CD14-positive monocyte (primary cell): ENCODE measurements around the gene YPEL3. TPM values are rescaled to one million over a fixed set of nuclear protein-coding genes. Genes with fewer than 3 reads are reported as not detected.
A peak's percentile ranks its signal among the peaks of the same experiment; 100 is the strongest.

Experiments
- DNase-seq, 3 donors: peaks; one replicate each; pipeline ENCODE4 v3.0.0-alpha.2; 2011 to 2022
- H2AFZ ChIP-seq: 2 replicates; pipeline ENCODE4 v1.6.0; 2012; ENCODE audit warnings: mild to moderate bottlenecking, low read depth, low read length, inconsistent platforms; ENCODE audit not compliant: insufficient read depth, poor library complexity, severe bottlenecking
- H3K27ac ChIP-seq, 2 donors: 1 replicate in 1 of 2; 2 replicates in 1 of 2; pipeline ENCODE4 v1.5.1; 2012 to 2013; ENCODE audit warnings: low read length in 2 of 2, control low read depth in 1 of 2, inconsistent platforms in 1 of 2, low read depth in 1 of 2, mild to moderate bottlenecking in 1 of 2
- H3K27me3 ChIP-seq, 2 donors: one replicate each; pipeline versions ENCODE4 v1.6.0 to v1.6.1; 2011 to 2013; ENCODE audit warnings: low read length in 2 of 2; ENCODE audit not compliant: control insufficient read depth in 2 of 2, insufficient read depth in 2 of 2
- H3K36me3 ChIP-seq, 2 donors: replicated peaks in 1 of 2; 1 replicate in 1 of 2; 2 replicates in 1 of 2; pipeline versions ENCODE4 v1.5.1 to v1.6.1; 2012 to 2013; ENCODE audit warnings: low read length in 2 of 2, control low read depth in 1 of 2, inconsistent platforms in 1 of 2, mild to moderate bottlenecking in 1 of 2; ENCODE audit not compliant: insufficient read depth in 2 of 2, control insufficient read depth in 1 of 2
- H3K4me1 ChIP-seq, 2 donors: 1 replicate in 1 of 2; 2 replicates in 1 of 2; pipeline versions ENCODE4 v1.5.1 to v1.6.1; 2012 to 2013; ENCODE audit warnings: low read length in 2 of 2, control low read depth in 1 of 2, inconsistent platforms in 1 of 2, mild to moderate bottlenecking in 1 of 2, moderate library complexity in 1 of 2; ENCODE audit not compliant: insufficient read depth in 2 of 2, control insufficient read depth in 1 of 2
- H3K4me2 ChIP-seq: replicated peaks from 2 replicates; pipeline ENCODE3; 2012; ENCODE audit warnings: low read length, moderate library complexity, mild to moderate bottlenecking; ENCODE audit not compliant: poor library complexity, severe bottlenecking; ENCODE audit errors: extremely low read depth
- H3K4me3 ChIP-seq, 3 experiments: fragments of 200-600 bp in 1 of 3; sonication (generic) in 1 of 3; replicated peaks in 1 of 3; 1 replicate in 2 of 3; 2 replicates in 1 of 3; pipeline ENCODE4 v1.5.1; 2011 to 2013; ENCODE audit warnings: low read length in 3 of 3, mild to moderate bottlenecking in 3 of 3, control low read depth in 2 of 3, low read depth in 2 of 3, inconsistent platforms in 1 of 3, moderate library complexity in 1 of 3
- H3K79me2 ChIP-seq: 2 replicates; pipeline ENCODE4 v1.6.0; 2012; ENCODE audit warnings: mild to moderate bottlenecking, control low read depth, inconsistent platforms, low read length, moderate library complexity; ENCODE audit not compliant: insufficient read depth
- H3K9ac ChIP-seq: 2 replicates; pipeline ENCODE4 v1.6.0; 2017; ENCODE audit warnings: low read length, mild to moderate bottlenecking; ENCODE audit not compliant: insufficient read depth, poor library complexity, severe bottlenecking
- H3K9me3 ChIP-seq, 2 donors: replicated peaks in 1 of 2; 1 replicate in 1 of 2; 2 replicates in 1 of 2; pipeline versions ENCODE4 v1.5.1 to v1.6.1; 2012 to 2013; ENCODE audit warnings: low read length in 2 of 2, control low read depth in 1 of 2; ENCODE audit not compliant: control insufficient read depth in 1 of 2, insufficient read depth in 1 of 2
- H4K20me1 ChIP-seq: 2 replicates; pipeline ENCODE4 v1.6.0; 2012; ENCODE audit warnings: mild to moderate bottlenecking, low read length, control low read depth, moderate library complexity; ENCODE audit not compliant: insufficient read depth
- H3K27ac Mint-ChIP-seq, 7 donors: one replicate each; pipeline ENCODE4 v1.8.0; 2020; ENCODE audit warnings: mild to moderate bottlenecking in 7 of 7, mixed read lengths in 7 of 7, moderate library complexity in 6 of 7, inconsistent platforms in 2 of 7
- H3K27me3 Mint-ChIP-seq, 3 donors: one replicate each; pipeline ENCODE4 v1.8.0; 2021 to 2022; ENCODE audit warnings: low read depth in 3 of 3, mild to moderate bottlenecking in 3 of 3, mixed read lengths in 3 of 3, moderate library complexity in 3 of 3, inconsistent platforms in 1 of 3
- H3K36me3 Mint-ChIP-seq, 2 donors: one replicate each; pipeline ENCODE4 v1.8.0; 2020; ENCODE audit warnings: mixed read lengths in 2 of 2, inconsistent platforms in 1 of 2, mild to moderate bottlenecking in 1 of 2
- H3K4me1 Mint-ChIP-seq: one replicate; pipeline ENCODE4 v1.8.0; 2020; ENCODE audit warnings: mild to moderate bottlenecking, mixed read lengths
- H3K4me3 Mint-ChIP-seq, 2 donors: one replicate each; pipeline ENCODE4 v1.8.0; 2020; ENCODE audit warnings: mild to moderate bottlenecking in 2 of 2, mixed read lengths in 2 of 2, moderate library complexity in 1 of 2
- H3K9me3 Mint-ChIP-seq, 7 donors: one replicate each; pipeline ENCODE4 v1.8.0; 2020 to 2022; ENCODE audit warnings: mixed read lengths in 7 of 7, mild to moderate bottlenecking in 6 of 7, moderate library complexity in 6 of 7, inconsistent platforms in 2 of 7
- WGBS: methylation state at CpG from one replicate; pipeline ENCODE4 v1.1.5; 2013; ENCODE audit warnings: missing lambda C conversion rate; ENCODE audit not compliant: insufficient coverage; 5-methylcytosine and 5-hydroxymethylcytosine counted together
- intact Hi-C, 2 donors: fragments of 100-400 bp; cut with micrococcal nuclease; formaldehyde crosslinking; loops; one replicate each; pipeline versions ENCODE4 v1.15.0 to v1.15.1; 2023
- polyA plus RNA-seq, 3 donors: library from polyadenylated mRNA; depleted of rRNA in 1 of 3; unstranded in 2 of 3; stranded (reverse) in 1 of 3; fragments of 300-500 nt in 2 of 3; fragments of >200 nt in 1 of 3; fragmentation: Illumina TruSeq in 2 of 3; gene quantifications; 1 replicate in 2 of 3; 2 replicates in 1 of 3; pipeline ENCODE4 v1.2.3, GENCODE V29; 2012 to 2021
- TF ChIP-seq, protein P1 (sequence below): fragments of 200-600 bp; IDR thresholded peaks from one replicate; pipeline ENCODE4 v1.8.0; 2022; ENCODE audit warnings: antibody characterized with exemption, mild to moderate bottlenecking

Gene YPEL3
- polyA plus RNA-seq, 3 donors = 182 to 283 (median 235) TPM

- Histone ChIP-seq H4K20me1 (peaks cover 6% of the 10 kb centered on the region), H3K27ac (peak overlapping the region; percentile 41 to 87), H3K9ac (no peak overlapping the region), H3K79me2 (peaks cover 12% of the 10 kb centered on the region), H3K4me3 (no peak overlapping the region), H3K9me3 (peaks cover 0 to 4% of the 10 kb centered on the region in 2 donors), H3K4me1 (peaks cover 74 to 96% of the 10 kb centered on the region in 2 donors), H3K4me2 (no peak overlapping the region), H3K27me3 (no peaks in the 10 kb centered on the region), H3K36me3 (peaks cover 21 to 23% of the 10 kb centered on the region in 2 donors), H2AFZ (no peak overlapping the region)
- Mint-ChIP-seq H3K27ac (peak overlapping the region; percentile 85 to 95 (median 89)), H3K27me3 (peaks cover 0 to 6% (median 2%) of the 10 kb centered on the region in 3 donors), H3K36me3 (peaks cover 20 to 37% of the 10 kb centered on the region in 2 donors), H3K4me1 (peaks cover 75% of the 10 kb centered on the region), H3K9me3 (peaks cover 3 to 11% (median 6%) of the 10 kb centered on the region in 7 donors), H3K4me3 (peak overlapping the region in 1 of 2 donors; percentile 24)
- peak in 1 of 3 donors; percentile 3 for DNase-seq
- 92% methylated on average over 19 of the region's 22 CpGs for WGBS
- TF ChIP-seq, protein P1, sequence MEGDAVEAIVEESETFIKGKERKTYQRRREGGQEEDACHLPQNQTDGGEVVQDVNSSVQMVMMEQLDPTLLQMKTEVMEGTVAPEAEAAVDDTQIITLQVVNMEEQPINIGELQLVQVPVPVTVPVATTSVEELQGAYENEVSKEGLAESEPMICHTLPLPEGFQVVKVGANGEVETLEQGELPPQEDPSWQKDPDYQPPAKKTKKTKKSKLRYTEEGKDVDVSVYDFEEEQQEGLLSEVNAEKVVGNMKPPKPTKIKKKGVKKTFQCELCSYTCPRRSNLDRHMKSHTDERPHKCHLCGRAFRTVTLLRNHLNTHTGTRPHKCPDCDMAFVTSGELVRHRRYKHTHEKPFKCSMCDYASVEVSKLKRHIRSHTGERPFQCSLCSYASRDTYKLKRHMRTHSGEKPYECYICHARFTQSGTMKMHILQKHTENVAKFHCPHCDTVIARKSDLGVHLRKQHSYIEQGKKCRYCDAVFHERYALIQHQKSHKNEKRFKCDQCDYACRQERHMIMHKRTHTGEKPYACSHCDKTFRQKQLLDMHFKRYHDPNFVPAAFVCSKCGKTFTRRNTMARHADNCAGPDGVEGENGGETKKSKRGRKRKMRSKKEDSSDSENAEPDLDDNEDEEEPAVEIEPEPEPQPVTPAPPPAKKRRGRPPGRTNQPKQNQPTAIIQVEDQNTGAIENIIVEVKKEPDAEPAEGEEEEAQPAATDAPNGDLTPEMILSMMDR = no peak
- intact Hi-C loops = no loop called here
Measured at GRCh38 chr16:30088832-30089624, 7.0 kb downstream of the YPEL3 start.

GRCh38 chr16:30088237-30088831, 7.7 kb downstream of the YPEL3 start:
- WGBS = 100% methylated on average over 1 of the region's 10 CpGs
- H3K9me3 Mint-ChIP-seq = peaks cover 3 to 11% (median 6%) of the 10 kb centered on the region in 7 donors
- peaks cover 0 to 6% (median 2%) of the 10 kb centered on the region in 3 donors for H3K27me3 Mint-ChIP-seq
- no peak overlapping the region for H3K4me2 ChIP-seq
- H3K27ac Mint-ChIP-seq = peak overlapping the region; percentile 56 to 98 (median 78)
- H4K20me1 ChIP-seq = peaks cover 11% of the 10 kb centered on the region
- peak overlapping the region in 1 of 2 donors; percentile 87 for H3K27ac ChIP-seq
- no peak overlapping the region for H3K4me3 Mint-ChIP-seq
- no peak overlapping the region for H3K4me3 ChIP-seq
- peaks cover 0 to 4% of the 10 kb centered on the region in 2 donors for H3K9me3 ChIP-seq
- H3K79me2 ChIP-seq = peaks cover 13% of the 10 kb centered on the region
- peaks cover 69% of the 10 kb centered on the region for H3K4me1 Mint-ChIP-seq
- no peaks in the 10 kb centered on the region for H3K27me3 ChIP-seq
- peaks cover 67 to 89% of the 10 kb centered on the region in 2 donors for H3K4me1 ChIP-seq
- H3K36me3 Mint-ChIP-seq = peaks cover 23 to 38% of the 10 kb centered on the region in 2 donors
- peaks cover 24 to 25% of the 10 kb centered on the region in 2 donors for H3K36me3 ChIP-seq
- no peak overlapping the region for H2AFZ ChIP-seq
- no peak overlapping the region for H3K9ac ChIP-seq
- intact Hi-C loops = no loop called here
- DNase-seq = no peak
- TF ChIP-seq, protein P1 = no peak
